VCaP (cell line): ENCODE results near the gene CNEP1R1.

Experiments
- H3K27ac ChIP-seq: fragments of 450-650 bp; 2 replicates; pipeline ENCODE4 v1.5.1; 2017
- TF ChIP-seq, protein P1 (sequence below): fragments of 450-650 bp; conservative IDR thresholded peaks from 2 replicates; pipeline ENCODE4 v1.5.1; 2017; ENCODE audit warnings: mild to moderate bottlenecking, moderate library complexity

Gene CNEP1R1

DNA sequence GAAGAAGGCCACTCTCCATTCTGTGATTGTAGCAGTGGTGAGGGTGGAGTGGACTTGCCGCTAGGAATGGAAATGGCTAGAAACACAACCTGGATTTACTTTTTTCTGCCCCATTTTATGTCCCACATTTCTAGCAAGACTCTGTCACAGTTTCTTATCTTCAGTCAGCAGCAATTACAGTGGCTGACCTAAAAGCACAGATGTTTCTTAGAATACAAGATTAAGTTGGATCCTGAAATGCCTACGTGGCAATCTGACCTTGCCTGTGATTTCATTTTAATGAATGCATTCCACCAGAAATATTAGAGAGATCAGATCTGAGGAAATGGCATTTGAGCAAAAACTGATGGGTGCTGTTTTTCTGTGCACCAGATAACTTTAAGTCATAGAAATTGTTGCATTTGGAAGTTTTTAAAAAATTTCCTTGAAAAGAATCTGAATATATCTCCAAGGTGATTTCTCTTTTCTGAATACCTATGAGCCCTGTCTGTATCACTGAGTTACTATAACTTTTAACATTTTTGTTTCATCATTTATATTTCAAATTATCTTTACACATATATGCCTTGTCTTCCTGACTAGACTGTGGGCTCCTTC lies 46.1 kb downstream of the CNEP1R1 start:
- TF ChIP-seq, protein P1, sequence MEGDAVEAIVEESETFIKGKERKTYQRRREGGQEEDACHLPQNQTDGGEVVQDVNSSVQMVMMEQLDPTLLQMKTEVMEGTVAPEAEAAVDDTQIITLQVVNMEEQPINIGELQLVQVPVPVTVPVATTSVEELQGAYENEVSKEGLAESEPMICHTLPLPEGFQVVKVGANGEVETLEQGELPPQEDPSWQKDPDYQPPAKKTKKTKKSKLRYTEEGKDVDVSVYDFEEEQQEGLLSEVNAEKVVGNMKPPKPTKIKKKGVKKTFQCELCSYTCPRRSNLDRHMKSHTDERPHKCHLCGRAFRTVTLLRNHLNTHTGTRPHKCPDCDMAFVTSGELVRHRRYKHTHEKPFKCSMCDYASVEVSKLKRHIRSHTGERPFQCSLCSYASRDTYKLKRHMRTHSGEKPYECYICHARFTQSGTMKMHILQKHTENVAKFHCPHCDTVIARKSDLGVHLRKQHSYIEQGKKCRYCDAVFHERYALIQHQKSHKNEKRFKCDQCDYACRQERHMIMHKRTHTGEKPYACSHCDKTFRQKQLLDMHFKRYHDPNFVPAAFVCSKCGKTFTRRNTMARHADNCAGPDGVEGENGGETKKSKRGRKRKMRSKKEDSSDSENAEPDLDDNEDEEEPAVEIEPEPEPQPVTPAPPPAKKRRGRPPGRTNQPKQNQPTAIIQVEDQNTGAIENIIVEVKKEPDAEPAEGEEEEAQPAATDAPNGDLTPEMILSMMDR: no peak
- no peak overlapping the region for H3K27ac ChIP-seq

DNA sequence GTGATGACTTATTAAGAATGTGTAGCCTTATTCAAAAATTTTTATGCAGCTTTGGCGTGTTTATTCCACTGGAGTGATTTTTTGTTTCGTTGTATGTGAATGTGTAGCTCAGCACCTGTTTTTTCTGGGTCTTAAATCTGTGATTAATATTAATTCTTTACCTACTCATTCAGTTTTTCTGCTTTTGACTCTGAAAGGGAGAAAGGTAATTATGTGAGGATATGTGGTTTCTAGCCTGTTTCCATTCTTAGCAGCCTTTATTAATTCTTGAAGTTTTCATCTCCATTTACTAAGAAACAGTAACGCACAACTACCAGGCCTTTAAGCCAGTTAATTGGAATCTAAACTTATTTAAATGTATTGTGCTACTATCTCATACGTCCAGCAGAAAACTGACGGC lies 47.7 kb downstream of the CNEP1R1 start:
- TF ChIP-seq, protein P1: no peak
- no peak overlapping the region for H3K27ac ChIP-seq

DNA sequence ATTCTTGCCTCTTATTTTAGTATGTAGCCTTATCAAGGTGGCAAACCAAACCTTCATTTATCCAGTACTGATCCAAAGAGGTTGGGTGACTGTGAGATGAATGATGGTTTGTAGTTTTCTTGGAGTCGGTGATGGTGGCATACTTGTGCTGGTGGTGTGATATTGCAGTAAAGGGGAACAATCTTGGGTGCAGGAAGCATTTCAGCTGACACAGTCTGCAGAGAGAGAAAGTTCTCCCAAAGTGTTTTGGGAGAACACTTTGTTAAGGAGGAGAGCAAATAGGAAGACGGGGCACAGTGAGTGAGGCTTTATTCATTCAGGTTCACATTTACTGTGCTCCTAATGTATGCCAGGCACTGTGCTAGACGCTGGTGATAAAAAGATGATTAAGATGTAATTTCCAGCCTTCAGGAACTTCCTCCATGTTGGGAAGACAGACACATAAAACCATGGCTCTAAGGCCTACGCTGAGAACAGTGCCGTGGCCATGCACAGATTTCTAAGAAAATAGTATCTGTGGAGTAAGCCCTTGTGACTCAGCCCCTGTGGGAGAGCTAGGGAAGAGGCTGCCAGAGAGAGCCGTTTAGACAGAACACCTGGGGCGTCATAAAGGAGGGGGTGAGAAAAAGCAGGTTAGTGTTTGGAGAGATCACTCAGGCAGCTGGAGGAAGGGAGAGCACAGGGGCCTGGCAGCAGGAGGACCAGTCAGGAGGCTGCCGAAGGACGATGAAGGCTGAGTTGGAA lies 54.5 kb downstream of the CNEP1R1 start:
- no peak overlapping the region for H3K27ac ChIP-seq
- TF ChIP-seq, protein P1: no peak

DNA sequence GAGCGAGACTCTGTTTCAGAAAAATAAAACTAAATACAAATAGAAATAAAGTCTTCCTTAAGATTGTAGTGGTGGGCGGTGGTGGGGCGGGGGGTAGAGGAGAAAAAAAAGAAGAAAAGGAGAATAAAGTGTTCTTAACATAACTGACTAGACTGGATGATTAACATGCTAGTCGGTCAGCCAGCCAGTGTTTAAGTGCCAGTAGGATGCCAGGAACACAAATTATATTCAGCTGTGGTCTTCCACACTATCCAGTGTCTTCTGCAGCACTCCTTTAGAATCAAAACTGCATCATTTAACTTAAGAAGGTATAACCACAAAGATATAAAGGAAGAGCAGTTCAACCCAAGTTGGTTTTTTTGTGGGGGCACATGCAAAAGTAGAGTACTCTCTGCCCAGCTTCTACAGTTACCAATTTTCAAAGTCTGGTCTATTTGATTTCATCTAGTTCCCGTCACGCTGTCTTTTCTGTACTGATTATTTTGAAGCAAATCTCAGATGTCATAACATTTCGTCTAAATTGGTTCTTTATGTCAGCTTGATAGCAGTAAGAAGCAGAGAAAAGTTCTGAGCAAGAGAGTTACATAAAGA lies 56.5 kb downstream of the CNEP1R1 start:
- TF ChIP-seq, protein P1: no peak
- no peak overlapping the region for H3K27ac ChIP-seq

DNA sequence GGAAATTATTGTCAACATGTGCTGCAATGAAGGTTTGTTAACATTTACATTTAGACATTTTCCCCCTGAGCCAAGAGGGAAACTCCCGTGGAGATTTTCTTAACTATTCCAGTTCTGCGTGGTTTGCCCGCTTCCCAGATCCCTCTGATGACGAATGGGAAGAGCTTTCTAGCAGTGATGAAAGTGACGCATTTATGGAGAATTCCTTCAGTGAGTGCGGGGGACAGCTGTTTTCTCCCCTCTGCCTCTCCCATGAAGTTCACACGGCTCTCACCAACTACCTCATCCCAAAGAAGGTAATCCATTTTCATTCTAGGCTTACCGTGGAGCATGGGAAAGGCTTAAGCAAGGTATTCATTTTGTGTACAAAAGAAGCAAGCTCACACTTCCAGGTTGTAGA lies 59.0 kb downstream of the CNEP1R1 start:
- no peak overlapping the region for H3K27ac ChIP-seq
- TF ChIP-seq, protein P1: no peak

DNA sequence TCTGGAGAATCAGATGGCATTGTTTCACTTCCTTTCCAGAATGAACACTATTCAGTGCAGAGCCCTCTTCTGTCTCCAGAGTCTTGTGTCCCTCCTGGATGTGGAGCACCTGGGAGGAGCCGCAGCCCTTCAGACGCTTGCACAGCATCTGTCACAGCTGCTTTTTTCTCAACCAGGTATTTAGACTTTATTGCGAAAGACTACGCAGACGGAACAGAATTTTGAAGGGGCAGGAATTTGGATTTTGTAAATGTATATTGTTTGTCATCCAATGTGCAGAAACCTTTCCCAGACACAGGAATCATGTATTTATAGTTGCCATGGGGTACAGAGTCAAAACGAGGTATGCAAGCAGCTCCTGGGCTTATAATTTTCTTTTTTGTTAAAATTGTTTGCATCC lies 61.2 kb downstream of the CNEP1R1 start:
- no peak overlapping the region for H3K27ac ChIP-seq
- TF ChIP-seq, protein P1: no peak
